GM19324 (cell line): Measurements from ENCODE around the gene CTNNA2.
"Not testable (repeated sequence)": the region's sequence is repeated elsewhere in the genome, so short reads cannot be mapped to it uniquely, and the experiment has no call there.

ENCODE experiments used
- ATAC-seq: cut with Tn5 transposase; IDR thresholded peaks from one replicate; pipeline ENCODE4 v1.9.1; 2021; ENCODE audit warnings: mild to moderate bottlenecking, moderate library complexity; ENCODE audit not compliant: unreplicated experiment, low FRiP score

CTNNA2 gene

GRCh38 chr2:80120866-80121265 lies 608.0 kb downstream of the CTNNA2 start:
- no peak for ATAC-seq

GRCh38 chr2:80122675-80123074 lies 609.8 kb downstream of the CTNNA2 start:
- ATAC-seq = no peak

GRCh38 chr2:80126596-80127189 lies 613.8 kb downstream of the CTNNA2 start:
- no peak for ATAC-seq

- ATAC-seq = no peak
These were observed 615.2 kb downstream of the CTNNA2 start for GRCh38 chr2:80128080-80128479.

- no peak for ATAC-seq
These were observed 619.4 kb downstream of the CTNNA2 start for GRCh38 chr2:80132281-80132680.

- ATAC-seq = no peak
These were observed 622.1 kb downstream of the CTNNA2 start for GRCh38 chr2:80135001-80135400.

GRCh38 chr2:80136338-80136737 lies 623.5 kb downstream of the CTNNA2 start:
- ATAC-seq = no peak

GRCh38 chr2:80139001-80139400 lies 626.1 kb downstream of the CTNNA2 start:
- no peak for ATAC-seq

- ATAC-seq = no peak
These were observed 628.3 kb downstream of the CTNNA2 start for GRCh38 chr2:80141007-80141726.

GRCh38 chr2:80145499-80145898 lies 632.6 kb downstream of the CTNNA2 start:
- ATAC-seq = no peak

GRCh38 chr2:80146757-80147156 lies 633.9 kb downstream of the CTNNA2 start:
- ATAC-seq = not testable (repeated sequence)

GRCh38 chr2:80147690-80148089 lies 634.8 kb downstream of the CTNNA2 start:
- no peak for ATAC-seq

- ATAC-seq = no peak
These were observed 636.1 kb downstream of the CTNNA2 start for GRCh38 chr2:80148906-80149305.

- ATAC-seq = no peak
These were observed 637.1 kb downstream of the CTNNA2 start for GRCh38 chr2:80149991-80150390.

GRCh38 chr2:80151248-80151647 lies 638.4 kb downstream of the CTNNA2 start:
- ATAC-seq = no peak

- no peak for ATAC-seq
These were observed 638.8 kb downstream of the CTNNA2 start for GRCh38 chr2:80151651-80152050.

GRCh38 chr2:80153151-80153550 lies 640.3 kb downstream of the CTNNA2 start:
- no peak for ATAC-seq

GRCh38 chr2:80153768-80154167 lies 640.9 kb downstream of the CTNNA2 start:
- no peak for ATAC-seq

GRCh38 chr2:80154231-80154915 lies 641.5 kb downstream of the CTNNA2 start:
- ATAC-seq = no peak

- no peak for ATAC-seq
These were observed 651.5 kb downstream of the CTNNA2 start for GRCh38 chr2:80164375-80164774.

GRCh38 chr2:80166483-80167171 lies 653.8 kb downstream of the CTNNA2 start:
- no peak for ATAC-seq
